T47D (cell line): ENCODE results near the gene AP2A1.

ENCODE experiments used
- DNase-seq, 2 experiments: peaks; one replicate each; pipeline versions ENCODE4 v3.0.0 to v3.0.0-alpha.2; 2011 to 2012; ENCODE audit warnings: low read depth in 1 of 2, low spot score in 1 of 2
- JUND ChIP-seq: IDR thresholded peaks from 2 replicates; pipeline ENCODE4 v1.6.1; 2012; ENCODE audit warnings: low read depth
- in situ Hi-C: cut with HindIII; loops from 2 replicates; pipeline ENCODE4 v1.10.0; 2016; ENCODE audit warnings: low sequenced_read_pairs, low pct_unique_long_range_greater_than_20kb

AP2A1 gene

GRCh38 chr19:49843265-49843664, 76.5 kb downstream of the AP2A1 start:
- TF ChIP-seq JUND, result no peak
- no peak for DNase-seq
- in situ Hi-C loops, result no loop called here

- in situ Hi-C loops, result no loop called here
- DNase-seq, result no peak
Observed at GRCh38 chr19:49844138-49845095, 77.6 kb downstream of the AP2A1 start.

DNA sequence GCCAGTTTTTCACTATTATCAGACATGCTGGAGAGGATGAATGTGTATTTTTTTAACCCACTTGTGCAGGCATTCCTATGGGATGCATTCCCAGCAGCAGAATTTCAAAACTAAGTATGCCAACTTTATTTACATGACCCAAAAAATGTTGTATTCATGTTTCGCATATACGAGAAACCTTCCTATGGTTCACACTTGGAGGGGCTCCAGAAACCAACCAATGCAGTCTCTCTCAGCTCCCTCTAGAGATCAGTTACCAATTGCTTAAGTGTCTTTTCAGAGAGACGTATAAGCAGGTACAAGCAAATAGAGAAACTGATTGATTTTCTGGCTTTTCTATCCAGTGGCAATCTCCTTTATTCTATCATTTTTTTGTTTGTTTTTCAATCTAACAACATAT, 78.6 kb downstream of the AP2A1 start:
- in situ Hi-C loops, result no loop called here
- TF ChIP-seq JUND, result no peak
- no peak for DNase-seq

More at GRCh38 chr19:49844138-49845095, 77.6 kb downstream of the AP2A1 start:
- no peak for TF ChIP-seq JUND

- no peak for TF ChIP-seq JUND
- DNase-seq, result no peak
- in situ Hi-C loops, result no loop called here
Observed at GRCh38 chr19:49846408-49846807, 79.6 kb downstream of the AP2A1 start.

DNA sequence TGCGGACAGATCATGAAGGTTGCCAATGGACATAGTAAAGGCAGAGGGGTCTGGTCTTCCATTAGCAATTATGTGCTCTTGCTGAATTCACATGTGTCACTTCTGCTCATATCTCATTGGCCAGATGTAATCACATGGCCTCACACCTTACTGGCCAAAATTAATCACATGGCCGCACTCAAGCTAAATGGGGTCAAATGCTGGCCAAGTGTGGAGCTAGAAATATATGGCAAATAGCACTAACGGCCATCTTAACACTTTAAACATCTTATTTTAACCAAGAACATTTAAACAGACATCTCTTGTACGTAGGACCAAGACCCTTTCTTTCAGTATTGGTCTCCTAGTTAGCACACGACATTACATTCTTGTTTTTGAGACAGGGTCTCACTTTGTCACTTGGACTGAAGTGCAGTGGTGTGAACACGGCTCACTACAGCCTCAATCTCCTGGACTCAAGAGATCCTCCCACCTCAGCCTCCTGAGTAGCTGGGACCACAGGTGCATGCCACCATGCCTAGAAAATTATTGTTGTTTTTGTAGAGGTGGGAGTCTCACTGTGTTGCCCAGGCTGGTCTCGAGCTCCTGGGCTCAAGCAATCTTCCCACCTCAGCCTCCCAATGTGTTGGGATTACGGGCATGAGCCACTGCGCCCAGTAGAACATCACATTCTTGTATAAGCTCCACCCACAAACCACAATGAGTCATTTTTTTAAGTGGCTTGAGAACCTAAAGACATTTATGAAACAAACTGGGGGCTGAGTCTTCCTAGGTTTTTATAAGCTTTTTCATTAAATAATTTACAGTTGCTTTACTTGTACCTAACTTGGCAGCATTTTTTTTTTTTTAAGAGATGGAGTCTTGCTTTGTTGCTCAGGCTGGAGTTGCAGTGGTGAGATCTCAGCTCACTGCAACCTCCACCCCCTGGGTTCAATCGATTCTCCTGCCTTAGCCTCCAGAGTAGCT, 81.2 kb downstream of the AP2A1 start:
- TF ChIP-seq JUND, result no peak
- in situ Hi-C loops, result no loop called here
- no peak for DNase-seq

DNA sequence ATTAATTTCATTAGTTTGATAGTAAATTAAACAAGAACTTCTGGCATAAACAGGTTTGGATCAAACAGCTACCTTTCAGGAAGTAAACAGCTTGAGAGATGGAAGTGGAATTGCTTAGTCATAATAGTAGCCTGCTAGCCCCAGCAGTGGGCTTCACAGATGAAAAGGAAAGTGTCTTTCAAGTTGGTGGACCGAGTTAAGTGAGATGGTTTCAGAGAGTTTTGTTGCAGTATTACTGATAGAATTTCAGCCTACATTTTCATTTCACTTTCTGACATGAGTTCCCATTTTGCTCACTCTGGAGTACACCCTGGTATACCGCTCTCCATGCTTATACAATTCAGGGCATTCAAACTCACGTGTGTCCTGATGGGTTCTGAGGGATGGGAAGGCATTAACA, 82.1 kb downstream of the AP2A1 start:
- TF ChIP-seq JUND, result no peak
- no peak for DNase-seq
- in situ Hi-C loops, result no loop called here

GRCh38 chr19:49849433-49850220, 82.8 kb downstream of the AP2A1 start:
- in situ Hi-C loops, result no loop called here
- no peak for TF ChIP-seq JUND
- no peak for DNase-seq

- no peak for TF ChIP-seq JUND
- in situ Hi-C loops, result no loop called here
- DNase-seq, result no peak
Observed at GRCh38 chr19:49850221-49850486, 83.4 kb downstream of the AP2A1 start.

- peak; percentile 83 to 94 for DNase-seq
Observed at GRCh38 chr19:49850487-49851342, 83.9 kb downstream of the AP2A1 start, which contains the start of gene PTOV1. Gene PTOV1 (plus strand): TSS chr19:49851159.

GRCh38 chr19:49851456-49852259, 84.9 kb downstream of the AP2A1 start:
- no peak for TF ChIP-seq JUND
- in situ Hi-C loops, result no loop called here
- DNase-seq, result peak in 1 of 2 experiments; percentile 45

More at GRCh38 chr19:49850487-49851342, 83.9 kb downstream of the AP2A1 start, which contains the start of gene PTOV1:
- in situ Hi-C loops, result no loop called here
- no peak for TF ChIP-seq JUND
